Measurements from ENCODE around the gene NBPF1.
"Not testable (repeated sequence)": the region's sequence is repeated elsewhere in the genome, so short reads cannot be mapped to it uniquely, and the experiment has no call there.

Gene NBPF1

GRCh38 chr1:16637941-16638778 lies 24.8 kb upstream of the NBPF1 start:
- not testable (repeated sequence) for H3K9ac ChIP-seq (ENCODE audit: low read depth, low read length); H3K27me3 ChIP-seq (ENCODE audit: insufficient read depth, low read length); H3K9me3 ChIP-seq (ENCODE audit: insufficient read depth, low read depth, low read length); H3K4me1 ChIP-seq (ENCODE audit: insufficient read depth, low read length); H3K36me3 ChIP-seq (ENCODE audit: insufficient read depth, low read depth, low read length); H3K27ac ChIP-seq (ENCODE audit: low read length); H3K4me3 ChIP-seq (ENCODE audit: low read length)

- H3K27ac ChIP-seq (ENCODE audit: low read length); H3K27me3 ChIP-seq (ENCODE audit: insufficient read depth, low read length); H3K4me3 ChIP-seq (ENCODE audit: low read length); H3K4me1 ChIP-seq (ENCODE audit: insufficient read depth, low read length); H3K9me3 ChIP-seq (ENCODE audit: insufficient read depth, low read depth, low read length); H3K9ac ChIP-seq (ENCODE audit: low read depth, low read length): not testable (repeated sequence)
- peaks cover 20% of the 10 kb centered on the region for H3K36me3 ChIP-seq (ENCODE audit: insufficient read depth, low read depth, low read length)
Observed at GRCh38 chr1:16636551-16637195, 23.3 kb upstream of the NBPF1 start.

- not testable (repeated sequence) for H3K4me3 ChIP-seq (ENCODE audit: low read length); H3K9me3 ChIP-seq (ENCODE audit: insufficient read depth, low read depth, low read length); H3K27me3 ChIP-seq (ENCODE audit: insufficient read depth, low read length); H3K9ac ChIP-seq (ENCODE audit: low read depth, low read length); H3K27ac ChIP-seq (ENCODE audit: low read length); H3K4me1 ChIP-seq (ENCODE audit: insufficient read depth, low read length)
- peaks cover 26% of the 10 kb centered on the region for H3K36me3 ChIP-seq (ENCODE audit: insufficient read depth, low read depth, low read length)
Observed at GRCh38 chr1:16635959-16636358, 22.6 kb upstream of the NBPF1 start.

GRCh38 chr1:16633540-16634282 lies 20.3 kb upstream of the NBPF1 start:
- H3K27ac ChIP-seq (ENCODE audit: low read length); H3K4me3 ChIP-seq (ENCODE audit: low read length); H3K4me1 ChIP-seq (ENCODE audit: insufficient read depth, low read length); H3K27me3 ChIP-seq (ENCODE audit: insufficient read depth, low read length); H3K9me3 ChIP-seq (ENCODE audit: insufficient read depth, low read depth, low read length); H3K9ac ChIP-seq (ENCODE audit: low read depth, low read length): not testable (repeated sequence)
- H3K36me3 ChIP-seq (ENCODE audit: insufficient read depth, low read depth, low read length) = peaks cover 44% of the 10 kb centered on the region

GRCh38 chr1:16632044-16632850 lies 18.9 kb upstream of the NBPF1 start:
- not testable (repeated sequence) for H3K27ac ChIP-seq (ENCODE audit: low read length); H3K9me3 ChIP-seq (ENCODE audit: insufficient read depth, low read depth, low read length); H3K4me3 ChIP-seq (ENCODE audit: low read length); H3K9ac ChIP-seq (ENCODE audit: low read depth, low read length); H3K27me3 ChIP-seq (ENCODE audit: insufficient read depth, low read length); H3K4me1 ChIP-seq (ENCODE audit: insufficient read depth, low read length)
- peaks cover 53% of the 10 kb centered on the region for H3K36me3 ChIP-seq (ENCODE audit: insufficient read depth, low read depth, low read length)

- H3K36me3 ChIP-seq (ENCODE audit: insufficient read depth, low read depth, low read length) = peaks cover 57% of the 10 kb centered on the region
- H3K27me3 ChIP-seq (ENCODE audit: insufficient read depth, low read length) = no peaks in the 10 kb centered on the region
- no peak overlapping the region for H3K9ac ChIP-seq (ENCODE audit: low read depth, low read length)
- no peak overlapping the region for H3K4me3 ChIP-seq (ENCODE audit: low read length)
- no peak overlapping the region for H3K27ac ChIP-seq (ENCODE audit: low read length)
- H3K4me1 ChIP-seq (ENCODE audit: insufficient read depth, low read length) = no peaks in the 10 kb centered on the region
- H3K9me3 ChIP-seq (ENCODE audit: insufficient read depth, low read depth, low read length) = no peaks in the 10 kb centered on the region
Observed at GRCh38 chr1:16631248-16632043, 18.1 kb upstream of the NBPF1 start.

- Histone ChIP-seq H3K27me3 (ENCODE audit: insufficient read depth, low read length) (no peaks in the 10 kb centered on the region), H3K9me3 (ENCODE audit: insufficient read depth, low read depth, low read length) (no peaks in the 10 kb centered on the region), H3K9ac (ENCODE audit: low read depth, low read length) (no peak overlapping the region), H3K27ac (ENCODE audit: low read length) (no peak overlapping the region), H3K4me3 (ENCODE audit: low read length) (no peak overlapping the region), H3K4me1 (ENCODE audit: insufficient read depth, low read length) (no peaks in the 10 kb centered on the region), H3K36me3 (ENCODE audit: insufficient read depth, low read depth, low read length) (peaks cover 59% of the 10 kb centered on the region)
Observed at GRCh38 chr1:16630661-16631247, 17.4 kb upstream of the NBPF1 start.

GRCh38 chr1:16629916-16630530 lies 16.7 kb upstream of the NBPF1 start:
- H3K4me3 ChIP-seq (ENCODE audit: low read length); H3K9me3 ChIP-seq (ENCODE audit: insufficient read depth, low read depth, low read length); H3K27ac ChIP-seq (ENCODE audit: low read length); H3K4me1 ChIP-seq (ENCODE audit: insufficient read depth, low read length); H3K9ac ChIP-seq (ENCODE audit: low read depth, low read length); H3K27me3 ChIP-seq (ENCODE audit: insufficient read depth, low read length): not testable (repeated sequence)
- H3K36me3 ChIP-seq (ENCODE audit: insufficient read depth, low read depth, low read length) = peaks cover 64% of the 10 kb centered on the region

- no peaks in the 10 kb centered on the region for H3K9me3 ChIP-seq (ENCODE audit: insufficient read depth, low read depth, low read length)
- no peak overlapping the region for H3K4me3 ChIP-seq (ENCODE audit: low read length)
- H3K27ac ChIP-seq (ENCODE audit: low read length) = no peak overlapping the region
- no peaks in the 10 kb centered on the region for H3K4me1 ChIP-seq (ENCODE audit: insufficient read depth, low read length)
- no peak overlapping the region for H3K9ac ChIP-seq (ENCODE audit: low read depth, low read length)
- peaks cover 68% of the 10 kb centered on the region for H3K36me3 ChIP-seq (ENCODE audit: insufficient read depth, low read depth, low read length)
- no peaks in the 10 kb centered on the region for H3K27me3 ChIP-seq (ENCODE audit: insufficient read depth, low read length)
Observed at GRCh38 chr1:16628361-16629111, 15.2 kb upstream of the NBPF1 start.

GRCh38 chr1:16626409-16626983 lies 13.1 kb upstream of the NBPF1 start:
- H3K36me3 ChIP-seq (ENCODE audit: insufficient read depth, low read depth, low read length) = peaks cover 55% of the 10 kb centered on the region
- H3K9ac ChIP-seq (ENCODE audit: low read depth, low read length); H3K9me3 ChIP-seq (ENCODE audit: insufficient read depth, low read depth, low read length); H3K27me3 ChIP-seq (ENCODE audit: insufficient read depth, low read length); H3K4me3 ChIP-seq (ENCODE audit: low read length); H3K4me1 ChIP-seq (ENCODE audit: insufficient read depth, low read length); H3K27ac ChIP-seq (ENCODE audit: low read length): not testable (repeated sequence)

All from iPS-20b (cell line).